HG03575 (cell line): ENCODE results near the gene SLC29A2.
"Not testable (repeated sequence)": the region's sequence is repeated elsewhere in the genome, so short reads cannot be mapped to it uniquely, and the experiment has no call there.

Experiments
- ATAC-seq: cut with Tn5 transposase; IDR thresholded peaks from one replicate; pipeline ENCODE4 v1.9.1; 2021; ENCODE audit not compliant: unreplicated experiment, insufficient number of reproducible peaks, low FRiP score; ENCODE audit errors: extremely low read depth

Gene SLC29A2

DNA sequence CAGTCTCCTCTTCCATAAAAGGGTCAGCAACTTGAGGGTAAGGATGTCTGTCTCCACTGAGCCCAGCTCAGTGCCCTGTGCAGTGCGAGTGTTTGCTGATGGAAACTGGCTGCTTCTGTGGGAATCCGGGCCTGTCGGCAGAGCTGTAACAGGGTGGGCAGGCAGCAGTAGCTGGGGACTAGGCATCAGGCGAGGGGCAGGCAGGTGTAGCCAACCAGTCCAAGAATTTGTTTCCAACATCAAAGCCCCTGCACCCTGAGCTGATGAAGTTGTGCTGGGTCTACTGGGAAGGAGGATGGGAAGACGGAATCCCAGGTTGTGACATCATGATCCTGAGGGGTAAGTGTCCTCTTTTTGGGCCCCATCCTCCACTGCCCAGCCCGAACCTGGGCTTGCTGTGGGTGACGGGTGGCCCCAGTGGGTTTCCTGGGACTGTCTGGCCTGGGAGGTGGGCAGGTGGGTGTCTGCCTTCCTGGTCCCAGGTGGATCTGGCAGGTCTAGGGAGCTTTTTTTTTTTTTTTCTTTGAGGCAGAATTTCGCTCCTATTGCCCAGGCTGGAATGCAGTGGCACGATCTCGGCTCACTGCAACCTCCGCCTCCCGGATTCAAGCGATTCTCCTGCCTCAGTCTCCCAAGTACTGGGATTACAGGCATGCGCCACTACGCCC is 11.0 kb downstream of the SLC29A2 start:
- ATAC-seq: no peak

DNA sequence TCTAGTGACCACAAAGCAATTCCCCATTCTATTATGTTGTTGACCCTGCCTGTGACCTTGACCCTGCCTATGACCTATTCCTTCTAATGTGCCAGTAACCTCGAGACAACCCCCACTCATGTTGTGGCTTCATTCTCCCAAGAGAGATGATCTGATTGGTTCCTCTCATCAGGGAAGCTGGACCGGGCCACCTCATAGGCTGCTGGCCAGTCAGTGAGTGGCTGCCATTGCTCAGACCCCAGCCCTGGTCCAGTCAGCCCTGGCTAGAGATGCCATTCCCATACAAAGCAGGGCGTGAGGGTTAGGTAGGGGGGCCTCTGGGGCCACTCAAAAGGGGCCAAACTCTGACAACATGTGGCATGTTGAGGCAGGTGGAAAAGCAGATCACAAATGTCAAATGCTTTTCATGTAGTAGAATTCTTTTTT is 11.9 kb downstream of the SLC29A2 start:
- no peak for ATAC-seq

DNA sequence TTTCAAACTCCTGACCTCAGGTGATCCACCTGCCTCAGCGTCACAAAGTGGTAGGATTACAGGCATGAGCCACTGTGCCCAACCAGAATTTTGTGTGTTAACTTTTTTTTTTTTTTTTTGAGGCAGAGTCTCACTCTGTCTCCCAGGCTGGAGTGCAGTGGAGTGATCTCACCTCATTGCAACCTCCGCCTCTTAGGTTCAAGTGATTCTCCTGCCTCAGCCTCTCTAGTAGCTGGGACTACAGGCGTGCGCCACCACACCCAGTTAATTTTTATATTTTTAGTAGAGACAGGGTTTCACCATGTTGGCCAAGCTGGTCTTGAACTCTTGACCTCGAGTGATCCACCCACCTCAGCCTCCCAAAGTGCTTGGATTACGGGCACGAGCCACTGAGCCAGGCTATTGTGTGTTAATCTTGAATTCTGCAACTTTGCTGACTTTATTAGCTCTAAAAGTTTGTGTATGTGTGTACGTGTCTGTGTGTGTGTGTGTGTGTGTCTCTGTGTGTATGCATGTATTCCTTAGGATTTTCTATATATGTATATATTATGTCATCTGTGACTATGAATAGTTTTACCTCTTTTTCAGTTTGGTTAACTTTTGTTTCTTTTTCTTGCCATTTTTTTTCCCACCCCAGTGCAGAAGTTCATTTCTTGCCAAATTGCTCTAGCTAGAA is 20.9 kb downstream of the SLC29A2 start:
- ATAC-seq: not testable (repeated sequence)

DNA sequence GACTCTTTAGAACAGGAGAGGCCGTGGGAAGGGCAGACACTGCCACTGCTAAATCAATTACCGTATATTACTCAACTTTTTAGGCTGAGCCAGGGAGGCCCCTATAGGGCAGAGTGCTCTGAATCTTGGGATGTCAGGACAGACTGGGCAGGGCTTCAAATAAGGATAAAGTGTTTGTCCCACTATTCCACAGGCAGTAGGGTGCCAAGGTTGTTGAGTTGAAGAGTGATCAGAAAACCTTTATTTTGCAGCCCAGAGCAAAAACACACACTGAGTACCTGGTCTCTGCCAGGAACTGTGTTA is 22.5 kb downstream of the SLC29A2 start:
- ATAC-seq: no peak

DNA sequence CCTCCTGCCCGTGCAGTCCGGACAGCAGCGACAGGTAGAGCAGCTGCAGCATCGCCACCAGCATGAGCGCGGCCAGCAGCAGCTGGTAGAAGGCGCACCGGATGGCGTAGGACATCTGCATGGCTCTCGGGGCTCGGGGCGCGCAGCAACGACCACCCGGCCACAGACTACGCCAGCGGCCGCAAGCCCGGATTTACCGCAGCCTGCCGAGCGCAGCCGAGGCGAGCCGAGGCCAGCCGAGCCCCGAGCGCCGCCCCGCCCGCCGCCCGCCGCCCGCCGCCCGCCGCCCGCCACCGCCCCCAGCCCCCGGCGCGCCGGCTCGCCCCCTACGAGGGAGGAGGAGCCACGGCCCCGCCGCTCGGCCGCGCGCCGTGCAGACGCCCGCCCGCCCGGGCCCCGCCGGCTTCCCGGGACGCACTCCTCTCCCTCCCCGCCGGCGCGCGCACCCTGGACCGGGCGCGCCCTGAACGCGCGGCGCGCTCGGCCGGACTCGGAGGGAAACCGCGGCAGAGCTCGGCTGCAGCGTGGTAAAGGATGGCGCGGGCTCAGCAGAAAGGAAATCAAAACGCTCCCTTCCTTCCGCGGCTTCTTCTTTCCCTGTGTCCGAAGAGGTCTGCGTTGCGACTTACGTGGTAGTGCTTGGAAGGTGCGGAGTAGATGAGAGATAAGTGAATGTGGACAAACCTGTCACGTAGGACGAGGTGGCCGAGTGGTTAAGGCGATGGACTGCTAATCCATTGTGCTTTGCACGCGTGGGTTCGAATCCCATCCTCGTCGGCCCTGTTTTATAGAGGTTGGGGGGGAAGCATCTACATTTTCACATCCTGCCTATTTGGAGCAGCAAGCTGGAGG is 23.9 kb downstream of the SLC29A2 start, which contains the start of gene B4GAT1:
Gene B4GAT1 (minus strand): TSS at position 205 of the 852 bp plus-strand sequence. CDS start 84 bp downstream, at position 121.
- ATAC-seq: no peak

DNA sequence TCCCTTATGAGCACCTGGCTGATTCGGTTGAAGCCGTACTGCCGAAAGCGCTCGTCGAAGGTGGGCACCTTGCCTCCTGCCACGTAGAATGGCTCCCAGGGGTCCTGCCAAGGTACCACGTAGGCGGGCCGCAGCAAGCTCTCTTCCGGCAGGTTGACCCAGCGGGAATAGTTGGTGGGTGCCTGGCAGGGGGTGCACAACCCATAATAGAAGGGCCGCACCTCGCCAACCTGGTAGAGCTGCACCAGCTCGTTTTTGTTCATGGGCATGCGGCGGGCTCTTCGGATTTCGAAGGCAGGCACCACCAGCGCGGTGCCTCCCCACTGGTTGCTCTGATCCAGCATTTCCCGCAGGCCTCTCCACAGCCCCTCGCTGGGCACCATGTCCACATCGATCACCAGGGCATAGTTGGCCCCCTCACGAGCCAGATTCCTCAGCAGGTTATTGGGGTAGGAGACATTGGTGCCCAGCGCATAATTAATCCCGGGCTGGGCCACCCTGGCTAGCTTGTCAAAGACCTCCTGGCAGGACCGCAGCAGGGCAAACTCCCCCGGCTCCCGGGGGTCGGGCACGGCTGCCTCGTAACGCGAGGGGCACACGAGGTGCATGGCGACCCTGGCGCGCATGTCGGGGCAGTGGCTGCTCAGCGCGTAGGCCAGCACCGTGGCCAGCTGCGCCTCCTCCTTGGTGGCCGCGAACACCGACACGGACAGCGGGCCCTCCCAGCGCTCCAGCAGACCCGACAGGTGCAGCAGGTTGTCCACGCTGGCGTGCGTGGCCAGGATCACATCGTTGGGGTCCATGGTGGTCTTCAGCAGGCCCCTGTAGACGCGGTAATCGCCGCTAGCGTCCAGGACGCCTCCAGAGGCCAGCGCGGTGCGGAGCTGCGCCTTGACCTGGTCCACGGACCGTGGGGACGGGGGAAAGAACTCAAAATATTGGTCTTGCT is 24.8 kb downstream of the SLC29A2 start:
- ATAC-seq: no peak

DNA sequence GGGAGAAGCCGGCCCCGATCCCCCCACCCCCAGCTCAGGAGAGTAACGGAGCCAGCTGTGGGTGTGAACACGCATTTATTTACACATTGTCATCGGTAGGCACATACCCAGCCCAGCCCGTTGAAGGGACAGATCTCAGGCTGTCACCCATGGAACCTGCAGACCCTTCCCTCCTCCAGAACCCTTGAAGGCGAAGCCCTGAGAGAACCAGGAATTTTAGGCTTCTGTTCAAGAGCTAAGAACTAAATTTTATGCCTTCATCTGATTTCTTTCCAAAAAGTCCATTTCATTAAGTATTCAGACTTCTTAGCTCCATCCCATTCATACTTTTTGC is 26.3 kb downstream of the SLC29A2 start:
- no peak for ATAC-seq

DNA sequence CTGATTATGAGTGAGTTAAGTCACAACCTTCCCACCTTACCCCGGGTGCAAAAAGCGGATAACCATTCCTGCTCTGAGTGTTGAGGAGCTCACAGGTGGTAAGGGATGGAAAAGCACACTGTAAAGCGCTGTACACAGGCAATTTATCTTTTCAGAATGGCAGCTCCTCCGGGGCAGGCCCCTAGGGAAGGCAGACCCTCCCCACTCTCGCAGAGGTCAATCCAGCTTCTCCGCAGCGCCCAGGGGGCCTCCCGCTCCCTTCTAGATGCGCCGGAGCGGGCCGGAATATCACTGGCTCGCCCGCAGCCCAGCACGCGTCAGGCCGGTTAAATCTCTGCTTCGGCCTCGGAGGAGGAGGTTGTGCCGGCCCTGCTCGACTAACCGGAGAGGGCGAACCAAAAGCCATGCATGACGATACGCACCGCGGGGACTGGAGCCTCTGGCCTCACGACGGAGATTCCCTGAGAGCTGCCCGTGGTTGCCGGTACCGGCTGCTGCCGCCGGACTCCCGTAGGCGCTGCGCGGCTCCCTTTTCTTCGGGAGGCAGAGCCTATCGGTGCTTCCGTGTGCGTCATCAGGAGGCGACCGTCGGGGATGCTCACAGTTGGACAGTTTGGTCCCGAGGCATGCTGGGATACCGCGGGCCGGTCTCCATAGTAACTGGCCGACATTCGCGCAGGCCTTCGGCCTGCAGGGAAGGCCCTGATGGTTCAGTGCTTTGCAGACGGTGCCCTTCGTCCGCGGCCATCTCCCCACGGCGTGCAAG is 26.8 kb downstream of the SLC29A2 start, which contains the start of gene BRMS1:
Gene BRMS1 (minus strand): TSS at position 555 of the 766 bp plus-strand sequence. CDS start 2,870 bp downstream, outside the sequence.
- no peak for ATAC-seq

DNA sequence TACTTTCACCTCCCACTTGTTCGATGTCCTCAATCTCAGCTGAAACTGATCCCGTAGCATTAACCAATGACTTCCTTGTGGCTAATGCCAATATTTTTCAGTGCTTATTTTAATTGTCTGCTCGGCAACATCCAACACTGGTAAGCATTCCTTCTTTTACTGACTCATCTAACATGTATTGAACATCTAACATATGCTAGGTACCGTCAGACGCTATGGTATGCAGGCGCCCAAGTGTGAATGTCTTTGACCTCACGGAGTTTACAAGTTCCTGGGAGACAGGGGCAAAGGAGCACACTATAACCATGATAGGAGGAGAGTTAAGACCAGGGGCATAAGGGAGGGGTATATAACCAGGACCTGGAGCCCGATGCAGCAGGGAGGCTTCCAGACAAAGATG is 28.4 kb downstream of the SLC29A2 start:
- ATAC-seq: no peak

DNA sequence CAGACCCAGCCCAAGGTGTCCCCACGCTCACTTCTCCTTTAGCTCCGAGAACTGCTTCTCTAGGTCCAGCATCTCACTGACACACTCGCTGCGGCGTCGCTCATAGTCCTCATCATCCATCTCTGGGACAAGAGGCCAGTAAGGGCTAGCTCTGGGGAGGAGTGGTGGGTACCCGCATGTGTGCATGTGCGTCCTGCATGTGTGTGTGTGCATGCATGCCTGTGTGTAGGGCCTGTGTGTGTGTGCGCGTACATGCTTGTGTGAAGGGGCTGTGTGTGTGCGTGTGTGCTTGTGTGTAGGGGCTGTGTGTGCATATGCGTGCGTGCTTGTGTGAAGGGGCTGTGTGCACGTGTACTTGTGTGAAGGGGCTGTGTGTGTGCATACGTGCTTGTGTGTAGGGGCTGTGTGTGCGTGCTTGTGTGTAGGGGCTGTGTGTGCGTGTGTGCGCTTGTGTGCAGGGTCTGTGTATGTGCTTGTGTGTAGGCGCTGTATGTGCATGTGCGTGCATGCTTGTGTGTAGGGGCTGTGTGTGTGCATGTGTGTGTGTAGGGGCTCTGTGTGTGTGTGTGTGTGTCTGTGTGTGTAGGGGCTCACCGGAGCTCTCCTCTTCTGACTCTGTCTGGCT is 29.9 kb downstream of the SLC29A2 start:
- no peak for ATAC-seq

DNA sequence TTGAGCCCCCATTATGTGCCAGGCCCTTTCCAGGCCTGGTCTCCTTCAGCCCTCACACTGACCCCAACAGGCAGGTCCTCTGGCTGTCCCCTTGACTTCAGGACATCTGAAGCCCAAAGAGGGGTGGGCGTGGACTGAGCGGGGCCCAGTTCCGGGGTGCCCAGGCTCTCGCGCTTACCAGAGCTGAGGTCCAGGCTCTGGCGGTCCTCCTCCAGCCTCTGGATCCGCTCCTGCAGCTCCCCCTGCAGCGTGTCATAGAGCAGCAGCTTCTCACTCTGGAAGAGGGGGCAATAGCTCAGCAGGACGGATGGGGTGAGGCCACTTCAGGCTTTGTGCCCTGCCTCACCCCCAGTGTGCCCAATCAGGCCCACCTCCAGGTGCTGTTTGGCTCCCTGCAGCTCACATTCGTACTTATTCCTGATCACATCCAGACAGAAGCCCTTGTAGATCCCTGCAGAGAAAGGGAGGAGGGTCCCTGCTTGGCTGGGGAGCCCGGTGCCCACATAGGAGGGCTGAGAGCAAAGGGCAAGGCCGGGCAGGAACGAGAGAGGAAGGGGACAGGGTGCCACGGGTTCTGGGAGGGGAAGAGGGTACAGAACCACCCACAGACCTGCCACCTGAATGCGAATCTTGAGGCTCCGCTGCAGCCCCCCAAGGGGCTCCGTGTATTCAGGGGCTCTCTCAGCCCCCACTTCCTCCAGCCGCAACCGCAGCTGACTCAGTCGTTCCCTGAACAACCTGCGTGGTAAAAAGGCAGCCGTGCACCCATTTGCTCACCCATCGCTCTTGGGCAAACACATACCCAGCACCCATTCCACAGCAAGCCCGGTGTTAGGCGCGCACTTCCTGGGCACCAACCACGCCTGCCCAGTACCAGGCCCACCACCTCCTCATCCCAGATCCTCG is 30.7 kb downstream of the SLC29A2 start:
- no peak for ATAC-seq

DNA sequence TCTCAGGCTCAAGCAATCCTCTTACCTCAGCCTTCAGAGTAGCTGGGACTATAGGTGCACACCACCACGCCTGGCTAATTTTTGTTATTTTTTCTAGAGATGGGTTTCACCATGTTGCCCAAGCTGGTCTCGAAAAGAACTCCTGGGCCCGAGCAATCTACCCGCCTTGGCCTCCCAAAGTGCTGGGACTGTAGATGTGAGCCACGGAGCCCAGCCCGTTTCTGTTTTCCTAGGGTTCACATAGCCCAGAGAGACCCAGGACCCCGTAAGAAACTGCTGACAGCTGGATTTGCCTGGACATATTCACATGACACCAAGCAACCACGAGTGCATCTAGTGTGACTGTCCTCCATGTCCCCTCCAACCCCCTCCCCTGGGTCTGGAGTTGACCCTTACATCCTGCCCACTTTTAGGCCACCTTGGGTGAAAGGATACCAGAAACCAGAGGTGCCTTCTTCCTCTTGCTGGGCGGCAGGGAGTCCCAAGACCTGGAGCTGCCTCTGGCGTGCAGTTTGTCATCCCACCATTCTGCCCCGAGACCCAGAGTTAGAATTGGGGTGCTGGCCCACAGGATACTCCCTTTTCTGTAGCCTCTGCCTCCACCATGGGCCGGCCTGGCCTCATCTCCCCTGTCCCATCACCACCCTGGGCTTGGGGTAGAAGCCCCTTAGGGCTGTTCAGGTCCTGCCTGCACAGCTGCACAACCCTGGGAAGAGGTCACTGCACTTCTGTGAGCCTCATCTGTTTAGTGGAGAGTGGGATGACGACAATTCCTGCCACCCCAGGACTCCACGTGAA is 31.7 kb downstream of the SLC29A2 start:
- no peak for ATAC-seq

DNA sequence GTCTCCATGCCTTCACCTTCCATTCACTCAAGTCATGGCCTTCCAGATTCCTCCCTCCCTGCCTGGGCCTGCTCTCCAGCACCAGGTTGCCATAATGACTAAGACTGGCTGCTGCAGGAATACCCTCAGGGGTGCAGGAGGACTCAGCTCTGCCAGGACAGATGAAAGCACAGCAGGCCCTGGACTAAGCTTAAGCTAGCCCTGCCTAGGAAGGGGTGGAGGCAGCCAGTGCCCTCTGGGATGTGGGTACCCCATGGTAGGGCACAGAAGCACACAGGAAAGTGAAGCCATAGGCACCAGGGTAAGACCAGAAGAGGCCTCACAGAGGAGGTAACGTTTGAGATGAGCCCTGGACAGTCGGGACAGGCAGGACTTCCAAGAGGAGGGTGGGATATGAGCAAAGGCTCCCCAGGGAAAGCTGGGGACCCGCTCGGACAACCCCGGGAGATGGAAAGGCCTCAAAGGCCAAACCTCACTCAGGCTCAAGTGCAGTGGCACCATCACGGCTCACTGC is 32.3 kb downstream of the SLC29A2 start:
- ATAC-seq: no peak

DNA sequence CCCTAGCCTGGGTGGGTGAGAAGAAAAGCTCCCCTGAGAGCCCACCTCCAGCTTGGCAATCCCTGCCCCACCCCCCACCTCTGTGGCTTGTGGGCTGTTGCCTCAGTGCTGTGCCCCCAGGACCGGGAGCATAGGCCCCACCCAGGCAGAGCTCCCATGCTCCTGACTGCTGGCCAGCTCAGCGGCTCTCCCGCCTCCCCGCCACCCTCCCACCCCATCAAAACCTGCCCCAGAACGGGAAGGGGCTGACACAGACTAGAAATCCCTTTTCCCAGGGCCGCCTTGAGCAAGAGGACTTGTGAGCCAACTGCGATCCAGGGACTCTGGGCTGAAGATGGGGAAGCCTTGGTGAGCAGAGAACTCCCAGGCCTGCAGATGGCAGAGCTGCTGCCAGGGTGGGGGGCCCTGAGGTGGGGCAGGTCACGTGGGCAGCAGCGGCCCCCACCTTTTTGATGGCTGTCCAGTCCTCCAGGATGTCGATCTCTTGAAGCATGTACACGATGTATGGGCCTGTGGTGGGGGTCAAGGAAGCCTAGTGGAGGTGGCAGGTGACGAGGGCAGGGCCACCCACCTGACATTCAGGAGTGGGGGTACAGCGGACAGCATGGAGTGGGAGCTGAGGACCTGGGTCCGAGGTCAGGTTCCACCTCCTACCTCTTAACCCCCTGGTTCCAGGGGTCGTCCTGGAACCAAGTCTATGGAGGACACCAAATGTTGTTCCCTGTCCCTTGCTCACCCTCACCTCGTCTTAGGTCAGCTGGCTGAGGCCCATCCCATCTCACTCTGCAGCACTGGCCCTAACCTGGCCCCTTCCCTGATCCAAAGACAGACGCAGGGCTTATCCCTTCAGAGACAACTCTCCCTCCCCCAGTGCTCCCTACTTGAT is 33.0 kb downstream of the SLC29A2 start:
- no peak for ATAC-seq
